ENCODE data around the gene THYN1.
A peak's percentile ranks its signal among the peaks of the same experiment; 100 is the strongest.

THYN1 gene

DNA sequence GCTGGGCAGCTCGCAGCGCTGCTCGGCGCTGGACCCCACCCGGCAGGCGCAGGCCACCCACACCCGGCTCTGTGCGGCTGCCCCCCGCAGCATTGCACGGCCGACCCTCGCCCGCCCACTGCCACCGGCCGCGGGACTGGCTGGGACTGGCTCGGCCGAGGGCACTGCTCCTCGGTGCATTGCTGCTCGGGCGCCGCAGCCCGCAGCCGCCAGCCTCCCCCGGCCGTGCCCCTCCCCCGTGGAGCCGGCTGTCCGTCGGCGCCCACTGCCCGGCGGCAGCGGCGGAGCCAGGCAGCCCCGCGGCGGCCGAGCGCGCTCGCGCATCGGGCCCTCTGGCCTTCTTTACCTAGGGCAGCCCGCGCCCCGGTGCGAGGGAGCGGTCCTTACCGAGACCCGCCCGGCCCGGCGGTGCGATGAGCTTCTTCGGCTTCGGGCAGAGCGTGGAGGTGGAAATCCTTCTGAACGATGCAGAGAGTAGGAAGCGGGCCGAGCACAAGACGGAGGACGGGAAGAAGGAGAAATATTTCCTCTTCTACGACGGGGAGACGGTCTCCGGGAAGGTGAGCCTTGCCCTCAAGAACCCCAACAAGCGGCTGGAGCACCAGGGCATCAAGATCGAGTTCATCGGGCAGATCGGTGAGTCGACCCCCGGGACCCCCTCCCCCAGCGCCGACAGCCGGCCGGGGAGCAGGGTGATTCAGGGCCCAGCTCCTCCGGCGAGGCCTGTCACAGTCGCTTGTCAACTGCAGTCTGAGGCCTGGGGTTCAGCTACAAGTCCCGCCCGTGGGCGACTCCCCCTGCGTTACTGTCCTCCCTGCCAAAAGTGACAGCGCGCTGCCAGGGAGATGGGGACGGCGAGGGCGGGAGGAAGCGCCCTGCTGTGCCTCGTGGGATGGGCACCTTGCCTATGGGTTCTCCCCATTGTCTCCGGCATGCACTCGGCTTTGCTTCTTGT, 28.2 kb downstream of the THYN1 start:
- Histone ChIP-seq H3K4me1 (ENCODE audit: control insufficient read depth, insufficient read depth, low read length, poor library complexity, severe bottlenecking) (peaks cover 39% of the 10 kb centered on the region), H3K27ac (ENCODE audit: insufficient read depth, low read length, poor library complexity, severe bottlenecking) (peak overlapping the region; percentile 92)
- DNase-seq: peak in 2 of 3 donors; percentile 30 to 41

DNA sequence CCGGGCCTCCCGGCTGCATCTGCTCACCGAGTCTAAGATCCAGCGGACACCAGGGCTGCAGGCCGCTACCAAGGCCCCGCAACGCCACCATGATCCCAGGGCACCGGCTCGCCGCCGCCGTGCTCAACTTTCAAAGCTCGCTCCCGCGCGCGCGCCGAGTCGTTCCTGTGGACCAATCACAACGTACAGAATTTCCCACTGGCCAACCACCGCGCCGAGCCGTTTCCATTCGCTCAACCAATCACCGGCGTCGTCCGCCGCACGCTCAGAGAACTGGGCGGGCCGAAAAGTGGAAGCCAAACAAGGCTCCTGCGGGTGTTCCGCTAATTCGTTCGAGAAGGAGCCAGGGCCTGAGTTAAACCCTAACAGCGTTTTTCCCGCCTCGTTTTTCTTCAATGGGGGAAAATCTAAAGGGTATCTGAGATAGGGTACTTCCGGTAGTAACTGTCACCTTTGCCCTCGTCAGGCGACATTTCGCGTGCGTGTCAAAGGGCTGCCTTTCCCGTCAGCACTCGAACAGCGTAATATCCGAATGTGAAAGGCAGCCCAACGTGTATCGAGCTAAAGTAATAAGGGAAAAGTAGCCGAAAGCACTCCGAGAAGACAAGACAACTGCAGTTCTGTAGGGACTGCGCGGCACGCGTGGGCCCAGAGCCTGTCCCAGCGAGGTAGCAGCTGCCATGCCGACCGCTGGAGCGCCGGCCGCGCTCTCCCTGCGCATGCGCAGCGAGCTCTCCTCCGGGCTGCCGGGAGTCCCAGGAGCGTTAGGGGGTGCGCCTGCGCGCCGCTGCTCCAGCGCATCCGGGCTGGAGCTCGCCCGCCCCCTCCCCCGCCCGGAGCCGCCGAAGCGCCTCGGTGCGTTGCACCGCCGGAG, 29.1 kb downstream of the THYN1 start, which contains the start of the genes NCAPD3 and VPS26B:
NCAPD3 (minus strand) TSS at position 132 of the 874 bp plus-strand sequence; CDS start at position 91, 41 bp downstream.
VPS26B (plus strand) TSS at position 836 of the 874 bp plus-strand sequence. CDS start 452 bp downstream, outside the sequence.
- Histone ChIP-seq H3K4me1 (ENCODE audit: control insufficient read depth, insufficient read depth, low read length, poor library complexity, severe bottlenecking) (peaks cover 32% of the 10 kb centered on the region), H3K9me3 (ENCODE audit: control insufficient read depth, low read length) (no peaks in the 10 kb centered on the region), H3K36me3 (ENCODE audit: control insufficient read depth, insufficient read depth, low read length) (peaks cover 6% of the 10 kb centered on the region), H3K27ac (ENCODE audit: insufficient read depth, low read length, poor library complexity, severe bottlenecking) (peak within 1 kb of the TSS; percentile 92), H3K4me3 (ENCODE audit: insufficient read depth, low read depth, low read length, poor library complexity, severe bottlenecking) (peak within 1 kb of the TSS; percentile 79), H3K27me3 (replicated peaks; ENCODE audit: control insufficient read depth, insufficient read depth, low read length, poor library complexity, severe bottlenecking) (no peaks in the 10 kb centered on the region)
- peak; percentile 89 to 95 (median 92) for DNase-seq

More for the DNA sequence above, 28.2 kb downstream of the THYN1 start:
- H3K4me3 ChIP-seq (ENCODE audit: insufficient read depth, low read depth, low read length, poor library complexity, severe bottlenecking): peak overlapping the region; percentile 79
- no peaks in the 10 kb centered on the region for H3K9me3 ChIP-seq (ENCODE audit: control insufficient read depth, low read length)
- no peaks in the 10 kb centered on the region for H3K36me3 ChIP-seq (ENCODE audit: control insufficient read depth, insufficient read depth, low read length)
- H3K27me3 ChIP-seq (replicated peaks; ENCODE audit: control insufficient read depth, insufficient read depth, low read length, poor library complexity, severe bottlenecking): no peaks in the 10 kb centered on the region

DNA sequence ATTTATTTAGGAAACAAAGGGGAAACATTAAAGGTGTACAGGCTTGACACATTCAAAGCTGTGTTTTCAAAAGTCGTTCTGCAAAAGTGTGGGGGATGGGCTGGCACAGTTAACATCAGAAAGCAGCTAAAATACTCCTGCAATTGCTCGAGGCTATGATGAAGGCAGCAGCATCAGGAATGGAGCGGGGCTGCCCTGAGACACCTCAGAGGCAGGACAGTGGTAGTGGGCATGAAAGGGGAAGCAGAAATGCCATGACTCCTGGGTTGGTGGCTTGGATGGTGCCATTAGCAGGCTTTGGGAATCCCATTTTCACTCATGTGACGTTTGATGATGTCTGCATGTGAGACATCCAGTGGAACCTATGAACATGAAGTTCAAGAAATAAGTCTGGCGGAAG, 30.0 kb downstream of the THYN1 start:
- Histone ChIP-seq H3K27me3 (replicated peaks; ENCODE audit: control insufficient read depth, insufficient read depth, low read length, poor library complexity, severe bottlenecking) (no peaks in the 10 kb centered on the region), H3K36me3 (ENCODE audit: control insufficient read depth, insufficient read depth, low read length) (peaks cover 7% of the 10 kb centered on the region), H3K4me1 (ENCODE audit: control insufficient read depth, insufficient read depth, low read length, poor library complexity, severe bottlenecking) (peaks cover 32% of the 10 kb centered on the region), H3K27ac (ENCODE audit: insufficient read depth, low read length, poor library complexity, severe bottlenecking) (peak overlapping the region; percentile 92), H3K9me3 (ENCODE audit: control insufficient read depth, low read length) (no peaks in the 10 kb centered on the region), H3K4me3 (ENCODE audit: insufficient read depth, low read depth, low read length, poor library complexity, severe bottlenecking) (peak overlapping the region; percentile 79)
- DNase-seq: no peak

DNA sequence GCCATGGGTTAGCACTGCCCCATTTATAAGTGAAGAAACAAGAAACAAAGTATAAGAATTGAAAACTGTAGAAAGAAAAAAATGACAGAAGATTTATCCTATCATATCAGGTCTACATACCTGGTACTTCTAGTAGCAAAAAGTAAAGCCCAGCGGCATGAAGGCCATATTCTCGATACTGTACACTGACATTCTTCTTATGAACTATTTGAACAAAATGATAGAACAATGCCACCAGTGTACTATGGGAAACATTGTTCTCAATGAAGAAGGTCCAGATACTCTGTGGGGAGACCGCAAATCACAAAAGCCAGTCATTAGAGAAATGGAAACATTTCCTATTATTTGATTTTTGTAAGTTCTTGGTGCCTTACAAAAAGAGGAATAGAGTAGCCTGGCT, 36.3 kb downstream of the THYN1 start:
- Histone ChIP-seq H3K4me1 (ENCODE audit: control insufficient read depth, insufficient read depth, low read length, poor library complexity, severe bottlenecking) (no peaks in the 10 kb centered on the region), H3K4me3 (ENCODE audit: insufficient read depth, low read depth, low read length, poor library complexity, severe bottlenecking) (no peak overlapping the region), H3K36me3 (ENCODE audit: control insufficient read depth, insufficient read depth, low read length) (peaks cover 7% of the 10 kb centered on the region), H3K9me3 (ENCODE audit: control insufficient read depth, low read length) (no peaks in the 10 kb centered on the region), H3K27me3 (replicated peaks; ENCODE audit: control insufficient read depth, insufficient read depth, low read length, poor library complexity, severe bottlenecking) (no peaks in the 10 kb centered on the region), H3K27ac (ENCODE audit: insufficient read depth, low read length, poor library complexity, severe bottlenecking) (no peak overlapping the region)
- no peak for DNase-seq

DNA sequence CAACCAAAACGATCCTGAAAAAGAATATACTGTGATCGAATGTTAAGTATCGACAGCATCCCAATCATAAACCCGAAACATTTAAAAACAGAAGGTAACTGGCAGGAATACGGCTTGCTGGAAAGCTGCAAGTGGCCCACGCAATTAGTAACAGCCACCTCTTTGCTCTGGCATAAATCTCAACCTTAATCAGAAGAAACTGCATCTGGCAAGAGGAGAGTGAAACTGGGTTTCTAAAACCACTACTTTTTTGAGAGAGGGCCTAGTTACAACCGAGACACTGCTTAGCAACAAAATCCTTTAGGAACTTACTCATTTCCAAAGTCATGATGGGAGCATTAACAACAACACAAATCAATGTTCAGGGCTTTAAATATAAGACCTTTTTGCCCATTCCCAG, 37.3 kb downstream of the THYN1 start:
- H3K4me3 ChIP-seq (ENCODE audit: insufficient read depth, low read depth, low read length, poor library complexity, severe bottlenecking): no peak overlapping the region
- H3K9me3 ChIP-seq (ENCODE audit: control insufficient read depth, low read length): no peaks in the 10 kb centered on the region
- peaks cover 7% of the 10 kb centered on the region for H3K36me3 ChIP-seq (ENCODE audit: control insufficient read depth, insufficient read depth, low read length)
- no peak overlapping the region for H3K27ac ChIP-seq (ENCODE audit: insufficient read depth, low read length, poor library complexity, severe bottlenecking)
- H3K27me3 ChIP-seq (replicated peaks; ENCODE audit: control insufficient read depth, insufficient read depth, low read length, poor library complexity, severe bottlenecking): no peaks in the 10 kb centered on the region
- no peaks in the 10 kb centered on the region for H3K4me1 ChIP-seq (ENCODE audit: control insufficient read depth, insufficient read depth, low read length, poor library complexity, severe bottlenecking)
- no peak for DNase-seq

DNA sequence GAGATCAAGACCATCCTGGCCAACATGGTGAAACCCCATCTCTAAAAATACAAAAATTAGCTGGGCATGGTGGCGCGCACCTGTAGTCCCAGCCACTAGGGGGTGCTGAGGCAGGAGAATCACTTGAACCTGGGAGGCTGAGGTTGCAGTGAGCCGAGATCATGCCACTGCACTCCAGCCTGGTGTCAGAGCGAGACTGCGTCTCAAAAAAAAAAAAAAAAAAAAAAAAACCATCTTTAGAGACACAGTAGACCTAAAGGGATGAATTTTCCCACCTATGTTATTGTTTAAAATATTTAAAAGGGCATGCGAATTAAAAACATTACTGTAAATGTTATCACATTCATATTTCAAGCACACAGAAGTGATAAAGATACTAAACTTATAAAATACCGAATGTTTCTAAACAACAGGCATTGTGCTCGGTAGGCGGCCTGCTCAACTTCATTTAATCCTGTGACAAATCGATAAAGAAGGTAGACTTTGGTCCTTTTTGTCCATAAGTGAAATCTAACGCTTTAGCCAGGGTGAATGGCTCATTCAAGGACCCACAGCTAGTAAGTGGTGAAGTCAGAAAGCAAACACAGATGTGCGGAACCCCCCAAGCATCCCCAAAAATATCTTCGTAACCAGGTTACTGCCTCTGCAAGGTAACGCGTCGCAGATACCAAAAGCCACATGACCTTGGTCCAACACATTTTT, 45.5 kb downstream of the THYN1 start:
- Histone ChIP-seq H3K4me1 (ENCODE audit: control insufficient read depth, insufficient read depth, low read length, poor library complexity, severe bottlenecking) (no peaks in the 10 kb centered on the region), H3K36me3 (ENCODE audit: control insufficient read depth, insufficient read depth, low read length) (peaks cover 25% of the 10 kb centered on the region), H3K4me3 (ENCODE audit: insufficient read depth, low read depth, low read length, poor library complexity, severe bottlenecking) (no peak overlapping the region), H3K9me3 (ENCODE audit: control insufficient read depth, low read length) (no peaks in the 10 kb centered on the region), H3K27ac (ENCODE audit: insufficient read depth, low read length, poor library complexity, severe bottlenecking) (no peak overlapping the region), H3K27me3 (replicated peaks; ENCODE audit: control insufficient read depth, insufficient read depth, low read length, poor library complexity, severe bottlenecking) (no peaks in the 10 kb centered on the region)
- peak; percentile 19 to 47 (median 32) for DNase-seq

DNA sequence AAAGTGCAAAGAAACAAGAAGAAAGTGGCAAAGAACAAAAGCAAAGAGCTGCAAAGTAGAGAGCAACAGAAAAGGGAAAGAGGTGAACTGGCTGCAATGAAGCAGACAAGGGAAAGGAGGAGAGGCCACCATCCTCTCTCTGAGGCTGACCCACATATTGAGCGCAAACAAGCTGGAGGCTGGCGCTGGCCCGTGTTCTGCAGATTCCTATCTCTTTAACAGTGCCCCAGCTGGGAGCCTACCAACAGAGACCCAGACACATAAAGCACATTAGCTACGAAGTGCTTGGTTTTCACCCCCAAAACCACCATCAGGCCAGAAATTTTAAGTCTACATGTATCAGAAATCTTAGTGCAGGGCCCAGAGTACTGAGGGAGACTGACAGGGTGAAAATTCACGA, 47.0 kb downstream of the THYN1 start:
- H3K36me3 ChIP-seq (ENCODE audit: control insufficient read depth, insufficient read depth, low read length): peaks cover 38% of the 10 kb centered on the region
- H3K27me3 ChIP-seq (replicated peaks; ENCODE audit: control insufficient read depth, insufficient read depth, low read length, poor library complexity, severe bottlenecking): no peaks in the 10 kb centered on the region
- H3K27ac ChIP-seq (ENCODE audit: insufficient read depth, low read length, poor library complexity, severe bottlenecking): no peak overlapping the region
- DNase-seq: no peak
- H3K9me3 ChIP-seq (ENCODE audit: control insufficient read depth, low read length): no peaks in the 10 kb centered on the region
- H3K4me3 ChIP-seq (ENCODE audit: insufficient read depth, low read depth, low read length, poor library complexity, severe bottlenecking): no peak overlapping the region
- no peaks in the 10 kb centered on the region for H3K4me1 ChIP-seq (ENCODE audit: control insufficient read depth, insufficient read depth, low read length, poor library complexity, severe bottlenecking)

DNA sequence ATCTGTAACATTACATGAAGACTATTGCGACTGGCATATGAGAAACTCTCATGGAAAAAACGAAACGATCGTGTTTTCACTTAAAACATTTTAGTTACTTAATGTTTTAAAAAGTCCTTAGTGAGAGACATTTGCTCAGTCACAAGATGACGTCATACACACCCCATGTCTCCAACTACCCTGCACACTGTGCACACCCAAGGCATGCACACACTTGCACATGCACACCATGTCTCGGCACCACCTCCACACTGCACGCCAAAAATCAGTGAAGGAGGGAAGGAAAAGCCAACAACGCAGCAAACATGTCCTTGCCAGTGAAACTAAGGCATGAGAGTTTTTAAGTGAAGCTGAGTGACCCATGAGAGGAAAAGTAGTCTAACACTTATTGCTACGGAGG, 47.4 kb downstream of the THYN1 start:
- no peak overlapping the region for H3K27ac ChIP-seq (ENCODE audit: insufficient read depth, low read length, poor library complexity, severe bottlenecking)
- no peaks in the 10 kb centered on the region for H3K9me3 ChIP-seq (ENCODE audit: control insufficient read depth, low read length)
- no peaks in the 10 kb centered on the region for H3K4me1 ChIP-seq (ENCODE audit: control insufficient read depth, insufficient read depth, low read length, poor library complexity, severe bottlenecking)
- H3K4me3 ChIP-seq (ENCODE audit: insufficient read depth, low read depth, low read length, poor library complexity, severe bottlenecking): no peak overlapping the region
- no peaks in the 10 kb centered on the region for H3K27me3 ChIP-seq (replicated peaks; ENCODE audit: control insufficient read depth, insufficient read depth, low read length, poor library complexity, severe bottlenecking)
- peaks cover 38% of the 10 kb centered on the region for H3K36me3 ChIP-seq (ENCODE audit: control insufficient read depth, insufficient read depth, low read length)
- no peak for DNase-seq

DNA sequence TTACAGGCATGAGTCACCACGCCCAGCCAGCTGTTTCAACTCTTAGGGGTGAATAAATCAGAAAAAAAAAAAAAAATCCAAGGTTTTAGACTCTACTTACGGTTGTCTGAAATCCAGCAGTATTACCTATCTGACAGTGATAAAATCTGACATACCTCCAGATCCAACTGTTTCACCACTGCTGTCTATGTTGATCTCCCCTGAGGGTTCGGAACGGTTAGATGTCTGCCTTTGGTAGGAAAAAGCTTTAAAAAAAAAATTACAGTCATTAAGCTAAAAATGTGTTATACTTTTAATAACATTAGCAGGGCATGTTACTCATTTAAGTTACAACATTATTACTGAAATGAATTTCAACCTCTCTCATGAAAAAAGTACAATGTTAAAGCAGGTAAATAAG, 50.5 kb downstream of the THYN1 start:
- no peaks in the 10 kb centered on the region for H3K9me3 ChIP-seq (ENCODE audit: control insufficient read depth, low read length)
- H3K4me1 ChIP-seq (ENCODE audit: control insufficient read depth, insufficient read depth, low read length, poor library complexity, severe bottlenecking): no peaks in the 10 kb centered on the region
- no peak overlapping the region for H3K4me3 ChIP-seq (ENCODE audit: insufficient read depth, low read depth, low read length, poor library complexity, severe bottlenecking)
- no peaks in the 10 kb centered on the region for H3K27me3 ChIP-seq (replicated peaks; ENCODE audit: control insufficient read depth, insufficient read depth, low read length, poor library complexity, severe bottlenecking)
- H3K36me3 ChIP-seq (ENCODE audit: control insufficient read depth, insufficient read depth, low read length): peaks cover 25% of the 10 kb centered on the region
- DNase-seq: no peak
- no peak overlapping the region for H3K27ac ChIP-seq (ENCODE audit: insufficient read depth, low read length, poor library complexity, severe bottlenecking)

Data from effector memory CD4-positive, alpha-beta T cell (primary cell).